ENCODE results near the gene RPP14.

The RPP14 gene

DNA sequence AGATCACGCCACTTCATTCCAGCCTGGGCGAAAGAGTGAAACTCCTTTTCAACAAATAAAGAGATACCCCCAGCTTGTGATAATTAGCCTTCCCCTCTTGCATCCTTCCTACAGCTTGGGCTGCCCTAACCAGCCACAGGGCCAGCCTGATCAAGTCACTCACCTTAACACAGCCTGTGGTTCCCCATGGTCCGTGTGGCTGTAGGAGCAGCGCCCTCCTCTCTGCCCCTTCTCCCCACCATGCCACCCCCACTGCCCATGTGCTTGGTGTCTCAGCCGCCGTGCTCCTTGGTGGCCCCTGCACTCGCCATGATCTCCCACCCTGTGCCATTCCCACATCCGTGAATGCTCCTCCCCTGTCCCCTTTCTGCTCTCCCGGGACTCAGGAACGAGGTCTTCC lies 13.2 kb upstream of the RPP14 start:
- DNase-seq = no peak

DNA sequence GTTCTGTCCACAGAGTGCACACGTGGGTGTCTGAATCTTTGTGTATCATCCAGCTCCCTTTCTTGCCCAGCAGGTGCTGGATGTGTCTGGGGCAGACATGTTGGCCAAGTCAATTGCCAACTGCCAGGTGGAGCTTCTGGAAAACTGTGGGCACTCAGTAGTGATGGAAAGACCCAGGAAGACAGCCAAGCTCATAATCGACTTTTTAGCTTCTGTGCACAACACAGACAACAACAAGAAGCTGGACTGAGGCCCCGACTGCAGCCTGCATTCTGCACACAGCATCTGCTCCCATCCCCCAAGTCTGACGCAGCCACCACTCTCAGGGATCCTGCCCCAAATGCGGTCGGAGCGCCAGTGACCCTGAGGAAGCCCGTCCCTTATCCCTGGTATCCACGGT lies 12.5 kb upstream of the RPP14 start:
- no peak for DNase-seq

DNA sequence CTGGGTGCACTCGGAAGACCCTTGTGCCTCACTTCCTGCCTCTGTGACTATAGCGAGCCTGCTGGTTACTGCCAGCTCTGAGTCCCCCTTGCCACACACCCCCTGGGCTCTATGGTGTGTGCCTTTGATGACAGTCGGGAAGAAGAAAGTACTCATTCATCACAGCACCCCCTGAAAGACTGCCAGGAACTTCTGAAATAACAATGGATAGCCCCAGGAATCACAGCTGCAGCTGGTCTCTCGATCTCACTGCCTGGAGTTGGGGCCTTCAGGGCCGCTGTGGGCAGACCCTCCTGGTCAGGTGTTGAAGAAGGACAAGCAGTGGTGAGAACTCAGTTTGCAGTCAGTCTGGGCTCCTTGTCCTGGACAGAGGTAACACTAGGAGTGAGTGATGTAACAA lies 9.8 kb upstream of the RPP14 start:
- DNase-seq = no peak

DNA sequence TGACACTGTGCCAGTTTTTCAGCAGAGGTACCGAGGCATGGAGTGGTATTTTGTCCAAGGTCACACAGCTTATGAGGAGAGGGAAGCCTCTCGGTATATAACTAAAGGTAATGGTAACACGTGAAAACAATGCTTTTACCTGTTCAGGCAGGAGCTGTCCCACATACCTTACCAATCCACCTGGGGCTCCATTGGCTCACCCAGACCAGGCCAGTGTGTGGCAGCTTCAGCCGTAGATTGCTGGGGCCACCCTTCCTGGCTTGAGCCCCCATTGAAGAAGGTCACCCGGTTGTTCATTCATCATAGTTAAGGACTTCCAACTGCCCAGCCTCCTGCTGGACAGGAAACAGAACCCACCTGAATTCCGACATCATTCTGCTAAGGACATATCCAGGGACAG lies 9.2 kb upstream of the RPP14 start:
- no peak for DNase-seq

DNA sequence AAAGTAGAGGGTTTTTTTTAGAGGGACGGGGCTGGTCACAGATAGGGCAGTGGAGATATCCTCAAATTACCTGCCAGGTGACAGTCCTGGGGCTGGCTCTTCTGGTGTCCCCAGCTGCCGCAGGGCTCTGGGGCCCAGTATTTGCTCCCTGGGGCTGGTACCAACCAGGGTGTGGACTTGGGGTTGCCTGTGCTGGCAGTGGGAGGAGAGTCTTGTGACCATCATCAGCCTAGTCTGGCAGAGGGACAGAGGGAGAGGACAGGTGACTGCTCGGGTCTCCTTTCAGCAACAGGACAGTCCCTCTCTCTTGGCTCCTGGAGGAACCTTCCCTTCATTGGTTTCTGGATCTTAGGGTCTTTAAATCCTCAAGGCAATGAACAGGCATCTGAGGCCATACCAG lies 7.9 kb upstream of the RPP14 start:
- DNase-seq = no peak

DNA sequence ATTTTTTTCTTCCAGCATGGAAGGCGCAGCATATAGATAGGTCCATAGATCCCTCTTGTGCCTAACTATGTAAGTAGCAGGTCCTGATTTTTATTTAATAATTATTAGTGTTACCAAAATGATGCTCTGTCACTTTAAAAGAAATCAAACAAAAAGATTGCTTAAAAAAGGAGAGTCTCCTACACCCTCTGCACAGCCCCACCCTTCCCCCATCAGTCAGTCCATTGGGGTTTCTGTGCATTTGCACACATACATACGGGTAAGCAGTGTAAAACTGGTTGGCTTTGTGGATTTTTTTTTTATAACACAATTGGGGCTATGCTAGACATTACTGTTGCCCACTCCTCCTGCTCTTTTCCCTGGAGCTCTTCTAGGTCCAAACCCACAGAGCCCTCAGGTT lies 7.0 kb upstream of the RPP14 start:
- no peak for DNase-seq

DNA sequence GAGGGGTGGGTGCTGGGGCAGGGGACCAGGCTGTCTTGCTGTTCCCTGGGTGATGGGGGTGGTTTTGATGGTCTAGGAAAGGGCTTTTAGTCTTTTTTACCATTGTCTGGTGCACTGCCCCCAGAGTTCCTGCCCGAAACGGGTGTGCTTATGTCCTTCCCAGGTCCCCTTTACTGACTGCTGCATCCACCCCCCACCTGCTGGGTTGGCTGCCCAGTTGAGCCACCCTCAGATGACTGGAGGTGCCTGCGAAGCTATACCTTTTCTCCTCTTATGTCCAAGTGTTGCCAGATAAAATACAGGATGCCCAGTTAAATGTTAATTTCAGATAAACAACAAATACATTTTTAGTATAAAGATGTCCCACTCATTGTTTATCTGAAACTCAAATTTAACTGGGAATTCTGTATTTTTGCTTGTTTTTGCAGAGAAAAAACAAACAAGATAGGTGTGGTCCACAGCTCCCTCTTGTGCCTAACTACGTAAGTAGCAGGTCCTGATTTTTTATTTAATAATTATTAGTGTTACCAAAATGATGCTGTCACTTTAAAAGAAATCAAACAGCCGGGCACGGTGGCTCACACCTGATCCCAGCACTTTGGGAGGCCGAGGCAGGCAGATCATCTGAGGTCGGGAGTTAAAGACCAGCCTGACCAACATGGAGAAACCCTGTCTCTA lies 6.1 kb upstream of the RPP14 start:
- no peak for DNase-seq

DNA sequence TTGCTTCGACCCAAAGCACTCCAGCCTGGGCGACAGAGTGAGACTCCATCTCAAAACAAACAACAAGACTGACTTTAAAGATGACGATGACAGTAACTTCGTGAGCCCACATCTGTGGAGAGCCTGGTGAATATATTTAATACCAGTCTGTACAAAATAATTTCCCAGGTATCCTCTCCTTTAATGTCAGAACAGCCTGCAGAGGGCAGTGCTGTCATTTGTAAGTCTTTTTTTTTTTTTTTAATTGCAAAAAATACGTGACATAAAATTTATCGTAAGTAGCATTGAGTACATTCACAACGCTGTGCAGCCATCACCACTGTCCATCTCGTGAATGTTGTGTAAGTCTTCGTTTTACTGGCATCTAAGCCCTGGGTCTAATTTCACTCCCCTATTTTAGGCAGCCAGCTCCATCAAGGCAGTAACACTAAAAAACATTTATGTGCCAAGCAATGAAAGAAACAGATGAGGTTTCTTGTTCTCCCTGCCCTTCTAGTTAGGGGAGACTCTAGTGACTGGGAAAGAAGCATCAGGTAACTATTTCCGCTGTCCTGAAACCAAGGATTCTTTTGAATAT lies 1.7 kb downstream of the RPP14 start:
- no peak for DNase-seq

DNA sequence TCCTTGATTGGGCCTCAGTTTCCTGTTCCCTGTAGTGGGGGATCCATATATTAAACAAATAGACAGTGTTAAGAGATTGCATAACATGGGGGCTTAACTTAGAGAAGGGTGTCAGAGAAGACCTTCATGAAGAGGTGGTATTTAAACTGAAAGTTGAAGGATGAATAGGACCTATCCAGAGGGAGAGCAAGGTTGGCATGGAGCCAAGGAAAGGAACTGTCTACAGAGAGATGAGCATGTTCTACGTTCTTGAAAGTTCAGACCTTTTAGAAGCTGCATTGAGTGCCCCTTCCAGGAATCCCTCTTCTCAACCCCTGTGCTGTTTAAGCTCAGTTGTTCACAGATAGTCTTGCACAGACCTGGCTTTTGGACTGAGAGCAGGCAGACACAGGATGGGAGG lies 2.7 kb downstream of the RPP14 start:
- DNase-seq = no peak

DNA sequence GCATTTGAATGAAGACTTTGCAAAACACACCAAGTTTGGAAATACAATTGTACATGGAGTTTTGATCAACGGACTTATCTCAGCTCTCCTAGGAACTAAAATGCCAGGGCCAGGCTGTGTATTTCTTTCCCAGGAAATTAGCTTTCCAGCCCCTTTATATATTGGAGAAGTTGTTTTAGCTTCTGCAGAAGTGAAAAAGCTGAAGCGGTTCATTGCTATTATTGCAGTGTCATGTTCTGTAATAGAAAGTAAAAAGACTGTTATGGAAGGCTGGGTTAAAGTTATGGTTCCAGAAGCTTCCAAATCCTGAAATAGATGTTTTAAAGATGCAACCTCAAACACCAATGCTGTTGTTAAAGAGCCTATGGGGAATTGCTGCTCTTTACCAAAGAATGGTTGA lies 11.8 kb downstream of the RPP14 start:
- DNase-seq = no peak

DNA sequence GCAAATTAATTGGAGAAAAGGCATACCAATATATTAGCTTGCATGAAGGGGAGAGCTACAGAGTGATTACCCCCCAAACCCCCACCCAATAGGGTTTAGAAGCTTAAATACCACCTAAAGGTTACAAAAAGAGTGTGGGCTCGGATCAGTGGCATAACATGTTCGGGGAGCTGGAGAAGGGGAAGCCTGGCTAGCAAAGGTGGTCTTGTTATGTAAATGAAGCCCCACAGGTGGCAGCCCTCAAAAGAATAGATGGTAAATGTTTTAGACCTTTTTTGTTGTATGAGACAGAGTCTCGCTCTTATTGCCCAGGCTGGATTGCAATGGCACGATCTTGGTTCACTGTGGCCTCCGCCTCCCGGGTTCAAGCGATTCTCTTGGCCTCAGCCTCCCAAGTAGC lies 15.7 kb downstream of the RPP14 start:
- DNase-seq = no peak

DNA sequence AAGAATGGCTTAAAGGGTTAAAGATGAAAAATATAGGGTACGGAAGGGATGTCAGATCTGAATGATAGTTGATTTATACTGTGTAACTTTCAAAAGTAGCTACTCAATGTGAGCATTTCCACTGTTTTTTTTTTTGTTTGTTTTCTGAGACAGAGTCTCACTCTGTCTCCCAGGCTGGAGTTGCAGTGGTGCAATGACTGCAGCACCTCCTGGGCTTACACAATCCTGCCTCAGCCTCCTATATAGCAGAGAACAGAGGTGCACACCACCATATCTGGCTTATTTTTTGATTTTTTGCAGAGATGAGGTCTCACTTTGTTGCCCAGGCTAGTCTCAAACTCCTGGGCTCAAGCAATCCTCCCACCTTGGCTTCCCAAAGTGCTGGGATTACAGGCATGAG lies 16.7 kb downstream of the RPP14 start:
- DNase-seq = no peak

DNA sequence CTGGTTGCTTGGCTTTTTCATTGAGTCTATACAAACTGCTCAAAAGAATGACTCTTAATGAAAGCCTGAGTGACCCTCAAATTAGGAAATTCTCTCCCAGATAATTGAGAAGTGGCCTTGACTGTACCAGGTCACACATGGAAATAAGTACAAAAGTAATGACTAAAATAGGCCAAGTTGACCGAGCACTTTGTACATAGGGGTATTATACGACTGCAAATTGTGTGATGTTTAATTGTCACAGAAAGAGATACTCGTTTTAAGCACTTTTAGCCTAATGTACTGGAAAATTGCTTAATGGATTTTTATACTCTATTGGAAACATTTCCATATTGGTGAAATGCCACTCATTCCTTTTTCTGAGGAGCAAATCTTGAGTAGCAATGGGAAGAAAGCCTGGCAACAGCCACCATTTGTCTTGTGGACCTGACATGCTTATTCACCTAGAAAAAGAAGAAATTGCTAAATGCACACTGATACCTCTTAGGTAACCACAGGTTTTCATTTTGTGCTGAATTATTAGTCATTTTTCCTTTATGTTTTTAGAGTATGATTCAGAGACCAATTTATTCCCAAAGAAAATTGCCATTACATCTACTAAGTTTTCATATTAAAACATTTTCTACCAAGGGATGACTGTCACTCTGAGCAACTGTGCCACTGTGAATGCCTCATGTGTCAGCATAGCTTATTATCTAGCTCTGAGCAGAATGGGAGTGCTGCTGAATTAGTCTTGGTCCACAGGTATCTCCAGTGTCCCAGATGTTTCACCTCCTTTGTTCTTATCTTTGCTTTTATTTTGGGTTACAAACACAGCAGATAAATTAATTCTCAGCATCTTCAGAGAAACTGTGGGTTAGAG lies 17.7 kb downstream of the RPP14 start:
- no peak for DNase-seq

DNA sequence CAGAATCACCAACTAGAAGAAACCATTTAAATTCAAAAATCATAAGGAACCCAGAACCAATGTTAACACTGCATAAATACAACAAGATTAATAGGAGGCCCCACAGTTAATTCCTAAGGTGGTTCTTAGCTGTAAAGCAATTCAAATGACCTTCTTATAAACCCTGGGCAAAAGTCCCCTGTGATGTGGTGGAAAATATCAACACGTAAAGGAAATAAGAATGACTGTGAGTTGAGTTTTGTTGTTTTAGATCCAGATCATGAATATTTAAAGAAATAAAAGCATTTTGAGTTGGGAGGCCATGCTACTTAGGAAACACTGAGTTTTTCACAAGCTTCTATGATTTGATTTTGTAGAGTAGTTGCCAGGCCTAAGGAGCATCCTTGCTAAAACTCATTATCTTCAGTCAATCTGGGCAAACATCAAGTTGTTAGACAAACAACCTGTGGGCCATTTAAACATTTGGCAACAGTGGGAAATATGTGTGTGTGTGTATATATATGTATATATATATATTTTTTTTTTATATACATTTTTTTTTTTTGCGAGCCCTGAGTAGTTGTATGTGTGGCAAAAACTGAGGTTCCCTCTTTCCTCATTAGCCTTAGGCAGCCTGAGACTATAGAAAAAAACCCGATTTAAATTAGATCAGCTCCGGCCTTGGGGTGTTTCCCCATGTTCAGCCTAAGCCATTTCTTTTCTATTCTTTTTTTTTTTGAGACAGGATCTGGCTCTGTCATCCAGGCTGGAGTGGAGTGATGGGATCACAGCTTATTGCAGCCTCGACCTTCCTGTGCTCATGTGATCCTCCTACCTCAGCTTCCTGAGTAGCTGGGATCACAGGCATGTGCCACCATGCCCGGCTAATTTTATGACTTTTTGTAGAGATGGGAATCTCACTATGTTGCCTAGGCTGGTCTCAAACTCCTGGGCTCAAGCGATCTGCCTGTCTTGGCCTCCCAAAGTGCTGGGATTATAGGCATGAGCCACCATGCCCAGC lies 18.6 kb downstream of the RPP14 start:
- DNase-seq = no peak

DNA sequence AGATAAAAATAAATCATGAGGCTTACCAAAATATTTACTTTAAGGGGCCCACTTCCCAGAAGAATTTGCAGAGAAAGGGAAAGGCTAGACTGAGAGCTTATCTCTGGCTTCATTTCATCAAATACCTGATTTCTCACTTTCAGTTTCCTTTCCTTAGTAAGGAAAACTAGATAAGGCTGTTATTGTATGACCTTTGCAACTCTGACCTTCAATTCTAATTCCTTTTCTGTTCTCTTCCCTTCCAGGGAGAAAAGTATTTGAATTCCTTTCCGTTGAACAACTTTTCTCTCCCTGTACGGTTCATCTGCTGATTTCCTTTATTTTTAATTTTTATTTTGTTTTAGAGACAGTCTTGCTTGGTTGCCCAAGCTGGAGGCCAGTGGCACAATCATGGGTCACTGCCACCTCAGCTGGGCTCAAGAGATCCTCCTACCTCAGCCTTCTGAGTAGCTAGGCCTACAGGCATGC lies 19.5 kb downstream of the RPP14 start:
- no peak for DNase-seq

DNA sequence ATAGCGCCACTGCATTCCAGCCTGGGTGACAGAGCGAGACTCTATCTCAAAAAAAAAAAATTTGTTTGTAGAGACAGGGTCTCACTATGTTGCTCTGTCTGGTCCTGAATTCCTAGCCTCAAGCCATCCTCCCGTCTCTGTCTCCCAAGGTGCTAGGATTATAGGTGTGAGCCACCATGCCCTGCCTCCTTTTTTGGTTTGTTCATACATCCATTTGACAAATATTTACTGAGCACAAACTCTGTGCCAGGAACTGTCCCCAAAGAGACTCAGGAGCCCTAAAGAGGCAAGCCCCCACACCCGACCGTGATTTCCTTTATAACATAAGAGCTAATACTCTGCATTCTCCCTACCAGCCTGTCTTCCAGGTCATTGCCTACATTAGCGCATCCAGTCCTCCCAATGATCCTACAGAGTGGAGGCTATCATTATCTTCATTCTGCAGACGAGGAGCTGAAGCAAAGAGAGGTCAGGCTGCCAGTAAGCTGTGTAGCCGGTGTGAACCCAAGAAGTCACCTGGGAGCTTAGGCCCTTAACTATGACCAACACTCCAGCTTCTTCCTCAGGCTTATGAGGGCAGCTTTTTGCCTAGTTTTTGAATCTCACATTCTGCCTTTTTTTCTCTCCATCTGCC lies 20.3 kb downstream of the RPP14 start:
- DNase-seq = no peak

DNA sequence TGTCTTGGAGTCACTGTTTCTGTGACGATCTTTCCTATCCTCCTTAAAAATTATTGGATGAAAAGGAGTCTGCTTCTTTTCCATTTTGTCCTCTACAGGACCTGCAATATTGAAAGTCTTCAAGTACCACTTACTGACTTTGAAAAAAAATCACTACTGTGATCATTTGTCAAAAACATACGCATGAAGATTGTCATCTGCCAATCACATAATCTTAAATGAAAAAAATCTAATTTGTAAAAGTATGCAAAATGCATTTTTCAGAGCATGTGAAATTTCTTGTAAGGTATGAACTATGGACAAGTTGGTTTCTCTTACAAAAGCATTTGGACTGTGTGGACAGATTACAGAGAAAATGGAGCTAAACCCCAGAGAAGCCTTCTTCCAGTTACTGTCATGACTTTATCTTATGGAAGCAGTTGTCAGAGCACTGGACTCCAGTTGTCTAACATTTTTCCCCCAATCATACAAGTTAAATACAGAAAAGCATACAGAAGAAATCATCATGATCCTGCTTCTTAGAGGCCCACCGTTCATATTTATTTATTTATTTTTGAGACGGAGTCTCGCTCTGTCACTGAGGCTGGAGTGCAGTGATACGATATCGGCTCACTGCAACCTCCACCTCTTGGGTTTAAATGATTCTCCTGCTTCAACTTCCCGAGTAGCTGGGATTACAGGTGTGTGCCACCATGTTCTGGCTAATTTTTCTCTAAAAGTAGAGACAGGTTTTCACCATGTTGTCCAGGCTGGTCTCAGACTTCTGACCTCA lies 23.3 kb downstream of the RPP14 start:
- no peak for DNase-seq

DNA sequence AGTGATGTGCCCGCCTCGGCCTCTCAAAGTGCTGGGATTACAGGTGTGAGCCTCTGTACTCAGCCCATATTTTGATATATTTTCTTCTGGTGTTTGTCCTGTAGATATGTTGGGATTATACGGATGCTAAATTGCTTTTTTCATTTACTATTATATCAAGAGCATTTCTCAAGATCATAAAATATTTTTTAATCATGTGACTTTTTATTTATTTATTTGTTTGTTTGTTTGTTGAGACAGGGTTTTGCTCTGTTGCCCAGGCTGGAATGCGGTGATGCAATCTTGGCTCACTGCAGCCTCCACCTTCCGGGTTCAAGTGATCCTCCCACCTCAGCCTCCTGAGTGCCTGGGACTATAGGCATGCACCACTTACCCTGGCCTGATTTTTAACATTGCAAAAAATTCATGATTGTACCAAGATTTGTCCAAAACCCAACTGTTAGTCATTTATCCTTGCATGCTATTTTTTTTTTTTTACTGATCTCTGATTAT lies 23.9 kb downstream of the RPP14 start:
- DNase-seq = no peak

DNA sequence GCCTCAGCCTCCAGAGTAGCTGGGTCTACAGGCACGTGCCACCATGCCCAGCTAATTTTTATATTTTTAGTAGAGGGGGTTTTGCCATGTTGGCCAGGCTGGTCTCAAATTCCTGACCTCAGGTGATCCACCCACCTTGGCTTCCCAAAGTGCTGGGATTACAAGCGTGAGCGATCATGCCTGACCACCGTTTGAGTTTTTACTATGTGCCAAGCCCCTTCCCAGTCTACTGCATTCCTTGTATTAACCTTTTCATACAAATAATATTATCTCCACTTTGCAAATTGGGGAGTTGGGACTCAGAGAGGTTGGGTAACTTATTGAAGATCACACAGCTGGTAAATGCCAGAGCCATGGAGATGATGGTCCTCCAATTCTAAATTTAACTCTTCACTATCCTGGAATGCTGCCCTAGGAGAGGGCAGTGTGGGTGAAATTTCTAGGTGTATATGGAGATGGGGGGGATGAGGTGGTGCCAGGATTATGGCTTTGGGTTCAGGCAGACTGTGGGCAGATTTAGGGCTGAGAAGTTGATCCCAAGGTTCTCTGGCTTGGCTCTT lies 25.6 kb downstream of the RPP14 start:
- no peak for DNase-seq

DNA sequence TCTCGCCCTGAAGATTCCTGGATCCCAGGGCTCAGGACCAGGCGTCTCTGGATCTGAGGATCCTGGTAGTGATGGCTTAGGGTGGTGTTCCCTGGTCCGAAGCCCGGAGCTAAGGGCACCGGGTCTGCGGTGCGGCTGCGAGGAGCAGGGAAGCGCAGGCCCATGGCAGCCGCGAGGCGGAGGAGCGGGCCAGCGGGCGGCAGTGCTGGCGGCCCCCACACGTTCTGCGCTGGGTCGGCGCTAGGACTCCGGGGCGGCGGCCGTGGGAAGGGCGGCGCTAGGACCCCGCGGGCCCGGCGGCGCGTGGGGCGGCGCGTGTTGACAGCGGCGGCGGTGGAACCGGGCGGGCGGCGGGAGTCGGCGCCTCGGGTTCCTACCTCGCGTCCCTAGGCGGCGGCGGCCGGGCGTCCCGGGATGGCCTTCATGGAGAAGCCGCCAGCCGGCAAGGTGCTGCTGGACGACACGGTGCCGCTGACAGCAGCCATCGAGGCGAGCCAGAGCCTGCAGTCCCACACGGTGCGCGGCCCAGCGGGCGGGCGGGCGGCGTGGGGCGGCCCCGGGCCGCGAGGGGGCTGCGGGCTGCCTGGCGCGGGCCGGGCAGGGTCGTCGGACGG lies 26.6 kb downstream of the RPP14 start, which contains the start of gene PXK:
Gene PXK, plus strand, starts transcription at position 318 of the 614 bp plus-strand sequence. Its CDS starts 97 bp downstream, at position 415.
- DNase-seq = peak; percentile 29
